ENCODE results near the gene FBXO38. TPM values are rescaled to one million over a fixed set of nuclear protein-coding genes. Genes with fewer than 3 reads are reported as not detected.

The FBXO38 gene
- total RNA-seq, 1 donor from 2014 or later: 41.0 TPM

DNA sequence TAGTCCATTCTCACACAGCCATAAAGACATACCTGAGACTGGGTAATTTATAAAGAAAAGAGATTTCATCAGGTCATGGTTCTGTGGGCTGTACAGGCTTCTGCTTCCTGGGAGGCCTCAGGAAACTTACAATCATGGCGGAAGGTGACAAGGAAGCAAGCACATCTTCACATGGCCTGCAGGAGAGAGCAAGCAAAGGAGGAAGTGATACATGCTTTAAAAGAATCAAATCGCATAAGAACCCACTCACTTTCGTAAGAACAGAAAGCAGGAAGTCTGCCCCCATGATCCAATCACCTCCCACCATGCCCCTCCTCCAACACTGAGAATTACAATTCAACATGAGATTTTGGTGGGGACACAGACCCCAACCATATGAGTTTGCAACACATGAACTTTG lies 5.1 kb upstream of the FBXO38 start:
- no peak for DNase-seq (ENCODE audit: low read depth, low spot score)
- TF ChIP-seq, protein P1, sequence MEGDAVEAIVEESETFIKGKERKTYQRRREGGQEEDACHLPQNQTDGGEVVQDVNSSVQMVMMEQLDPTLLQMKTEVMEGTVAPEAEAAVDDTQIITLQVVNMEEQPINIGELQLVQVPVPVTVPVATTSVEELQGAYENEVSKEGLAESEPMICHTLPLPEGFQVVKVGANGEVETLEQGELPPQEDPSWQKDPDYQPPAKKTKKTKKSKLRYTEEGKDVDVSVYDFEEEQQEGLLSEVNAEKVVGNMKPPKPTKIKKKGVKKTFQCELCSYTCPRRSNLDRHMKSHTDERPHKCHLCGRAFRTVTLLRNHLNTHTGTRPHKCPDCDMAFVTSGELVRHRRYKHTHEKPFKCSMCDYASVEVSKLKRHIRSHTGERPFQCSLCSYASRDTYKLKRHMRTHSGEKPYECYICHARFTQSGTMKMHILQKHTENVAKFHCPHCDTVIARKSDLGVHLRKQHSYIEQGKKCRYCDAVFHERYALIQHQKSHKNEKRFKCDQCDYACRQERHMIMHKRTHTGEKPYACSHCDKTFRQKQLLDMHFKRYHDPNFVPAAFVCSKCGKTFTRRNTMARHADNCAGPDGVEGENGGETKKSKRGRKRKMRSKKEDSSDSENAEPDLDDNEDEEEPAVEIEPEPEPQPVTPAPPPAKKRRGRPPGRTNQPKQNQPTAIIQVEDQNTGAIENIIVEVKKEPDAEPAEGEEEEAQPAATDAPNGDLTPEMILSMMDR (conservative IDR thresholded peaks at IDR 0.05): no peak
- H3K4me1 Mint-ChIP-seq: peaks cover 13% of the 10 kb centered on the region
- H3K27ac Mint-ChIP-seq (ENCODE audit: unreplicated experiment): peak overlapping the region; percentile 79
- no peaks in the 10 kb centered on the region for H3K9me3 Mint-ChIP-seq
- H3K27me3 Mint-ChIP-seq (ENCODE audit: low read depth): no peaks in the 10 kb centered on the region
- H3K36me3 Mint-ChIP-seq (ENCODE audit: low read depth): peaks cover 3% of the 10 kb centered on the region
- no peak overlapping the region for H3K4me3 Mint-ChIP-seq

DNA sequence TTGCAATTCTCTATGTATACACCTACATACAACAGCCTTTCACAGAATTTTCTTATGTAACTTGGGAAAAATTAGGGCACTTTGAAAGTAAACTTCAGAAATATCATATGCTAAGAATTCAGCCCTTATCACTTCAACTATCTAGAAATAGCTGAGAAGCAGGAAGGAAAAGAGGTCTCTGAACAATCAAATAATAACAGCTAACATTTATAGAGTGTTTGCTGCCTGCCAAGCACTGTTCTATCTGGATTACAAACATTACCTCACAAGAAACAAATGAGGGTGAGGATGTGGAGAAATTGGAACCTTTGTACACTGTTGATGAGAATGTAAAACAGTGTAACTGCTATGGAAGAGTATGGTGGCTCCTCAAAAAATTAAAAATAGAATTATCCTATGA lies 4.4 kb upstream of the FBXO38 start:
- Mint-ChIP-seq H3K27ac (ENCODE audit: unreplicated experiment) (no peak overlapping the region), H3K4me3 (peak overlapping the region; percentile 22)

DNA sequence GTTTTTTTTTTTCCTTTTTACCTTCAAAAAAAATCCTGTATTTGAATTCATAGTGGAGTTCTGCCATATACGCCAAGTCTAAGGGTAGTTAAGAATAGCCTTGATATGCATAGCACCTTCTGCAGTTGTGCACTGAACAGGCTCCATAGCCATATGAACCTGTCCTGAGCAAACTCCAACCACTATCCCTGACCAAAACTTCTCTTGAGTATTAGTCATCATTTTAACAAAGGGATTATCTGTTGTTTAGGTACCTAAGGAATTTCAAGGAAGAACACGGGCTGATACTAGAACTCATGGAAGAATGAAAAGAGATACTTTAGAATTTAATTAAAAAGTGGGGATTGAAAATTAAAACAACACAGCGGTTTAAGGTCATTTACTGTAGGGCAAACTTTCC lies 1.9 kb upstream of the FBXO38 start:
- H3K9me3 Mint-ChIP-seq: no peaks in the 10 kb centered on the region
- TF ChIP-seq, protein P1 (conservative IDR thresholded peaks at IDR 0.05): no peak
- no peaks in the 10 kb centered on the region for H3K27me3 Mint-ChIP-seq (ENCODE audit: low read depth)
- DNase-seq (ENCODE audit: low read depth, low spot score): no peak
- H3K4me3 Mint-ChIP-seq: peak overlapping the region; percentile 40
- peaks cover 34% of the 10 kb centered on the region for H3K4me1 Mint-ChIP-seq
- no peaks in the 10 kb centered on the region for H3K36me3 Mint-ChIP-seq (ENCODE audit: low read depth)
- H3K27ac Mint-ChIP-seq (ENCODE audit: unreplicated experiment): no peak overlapping the region

More for the DNA sequence above, 4.4 kb upstream of the FBXO38 start:
- no peaks in the 10 kb centered on the region for H3K9me3 Mint-ChIP-seq
- H3K4me1 Mint-ChIP-seq: peaks cover 20% of the 10 kb centered on the region
- DNase-seq (ENCODE audit: low read depth, low spot score): no peak
- H3K36me3 Mint-ChIP-seq (ENCODE audit: low read depth): peaks cover 3% of the 10 kb centered on the region
- no peaks in the 10 kb centered on the region for H3K27me3 Mint-ChIP-seq (ENCODE audit: low read depth)
- TF ChIP-seq, protein P1 (conservative IDR thresholded peaks at IDR 0.05): no peak

DNA sequence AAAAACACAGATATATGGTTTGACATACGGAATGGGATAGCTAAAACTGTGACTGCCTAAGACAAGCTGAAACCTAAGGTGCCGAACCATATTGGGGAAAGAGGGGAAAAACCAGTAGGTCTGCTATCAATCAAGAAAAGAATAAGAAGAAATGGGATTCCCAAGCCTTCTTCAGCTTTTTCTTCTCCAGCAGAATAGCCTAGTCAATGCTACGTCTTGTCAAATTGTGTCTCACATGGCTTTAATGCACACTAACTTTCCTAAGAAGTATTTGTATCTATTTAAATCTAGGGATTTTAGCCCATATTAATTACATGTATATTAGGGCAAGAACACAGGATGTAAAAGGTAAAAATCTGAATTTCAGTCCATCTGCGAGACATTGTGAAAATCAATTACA lies 797 bp upstream of the FBXO38 start:
- Mint-ChIP-seq H3K4me1 (peaks cover 34% of the 10 kb centered on the region), H3K27ac (ENCODE audit: unreplicated experiment) (no peak overlapping the region), H3K27me3 (ENCODE audit: low read depth) (no peaks in the 10 kb centered on the region), H3K9me3 (no peaks in the 10 kb centered on the region), H3K36me3 (ENCODE audit: low read depth) (no peaks in the 10 kb centered on the region), H3K4me3 (peak overlapping the region; percentile 91)
- DNase-seq (ENCODE audit: low read depth, low spot score): no peak
- TF ChIP-seq, protein P1 (conservative IDR thresholded peaks at IDR 0.05): no peak

DNA sequence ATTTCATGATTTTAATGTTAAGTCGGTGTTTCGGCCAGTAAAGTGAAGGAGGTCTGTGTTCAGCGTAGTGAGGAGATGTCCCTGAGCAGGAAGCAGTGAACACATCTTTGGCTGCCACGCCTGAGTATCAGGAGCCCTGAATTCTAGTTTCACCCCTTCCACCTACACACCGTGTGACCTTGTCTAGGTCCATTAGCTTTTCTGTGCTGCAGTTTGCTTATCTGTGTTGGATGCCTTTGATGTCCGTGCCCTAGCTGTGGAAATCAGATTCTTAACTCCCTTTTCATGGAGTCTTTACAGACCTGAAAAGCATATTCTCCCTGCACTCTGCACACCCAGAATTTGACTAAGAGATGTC lies 601 bp downstream of the FBXO38 start:
- Mint-ChIP-seq H3K27ac (ENCODE audit: unreplicated experiment) (peak overlapping the region; percentile 95), H3K36me3 (ENCODE audit: low read depth) (no peaks in the 10 kb centered on the region), H3K4me1 (peaks cover 34% of the 10 kb centered on the region), H3K9me3 (no peaks in the 10 kb centered on the region), H3K27me3 (ENCODE audit: low read depth) (no peaks in the 10 kb centered on the region), H3K4me3 (peak overlapping the region; percentile 91)
- TF ChIP-seq, protein P1 (conservative IDR thresholded peaks at IDR 0.05): no peak
- DNase-seq (ENCODE audit: low read depth, low spot score): no peak

DNA sequence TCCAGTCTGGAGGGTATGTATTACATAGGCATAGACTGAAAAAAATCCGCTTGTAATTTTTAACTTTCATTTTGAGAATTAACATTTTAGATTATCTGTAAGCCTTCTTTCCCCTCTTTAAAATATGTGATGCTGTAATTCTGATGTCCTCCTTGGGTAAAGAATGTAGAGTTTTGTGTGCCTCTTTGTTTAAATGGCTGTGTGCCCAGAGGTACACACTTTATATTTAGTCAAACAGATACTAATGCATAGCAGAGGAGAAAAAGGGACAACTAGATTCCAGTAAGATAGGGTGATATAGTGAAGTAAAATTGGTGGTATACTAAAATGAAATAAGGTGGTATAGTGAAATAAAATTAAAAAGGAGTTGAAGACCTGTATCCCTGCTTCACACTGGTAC lies 1.3 kb downstream of the FBXO38 start:
- no peak for DNase-seq (ENCODE audit: low read depth, low spot score)
- Mint-ChIP-seq H3K27ac (ENCODE audit: unreplicated experiment) (no peak overlapping the region), H3K27me3 (ENCODE audit: low read depth) (no peaks in the 10 kb centered on the region), H3K36me3 (ENCODE audit: low read depth) (no peaks in the 10 kb centered on the region), H3K4me3 (peak overlapping the region; percentile 91), H3K9me3 (no peaks in the 10 kb centered on the region), H3K4me1 (peaks cover 34% of the 10 kb centered on the region)
- TF ChIP-seq, protein P1 (conservative IDR thresholded peaks at IDR 0.05): no peak

All from neural crest cell (in vitro differentiated cells).